ENCODE results near the gene GFPT1. TPM values are rescaled to one million over a fixed set of nuclear protein-coding genes. Genes with fewer than 3 reads are reported as not detected.

Gene GFPT1
- total and polyA plus RNA-seq, 7 experiments from 2014 or later: 8.4 to 29.8 (median 15.6) TPM

DNA sequence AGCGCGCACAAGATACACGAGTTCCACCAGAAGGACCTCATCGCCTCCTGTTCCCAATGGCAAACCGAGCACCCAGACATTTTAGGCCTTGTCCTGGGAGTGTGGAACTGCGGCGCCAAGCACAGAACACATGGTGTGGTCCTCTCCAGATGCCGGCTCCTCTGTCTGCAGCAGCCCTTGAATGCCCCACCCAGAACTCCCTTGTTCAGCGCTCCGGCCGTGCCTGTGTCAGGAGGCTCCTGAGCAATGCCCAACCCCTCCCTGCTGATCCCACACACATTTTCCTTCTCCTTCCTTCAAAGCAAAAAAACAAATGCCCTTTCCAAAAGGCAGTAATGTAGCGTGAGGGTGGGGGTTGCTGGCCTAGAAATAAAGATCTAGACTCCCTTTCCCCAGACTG is 89.8 kb downstream of the GFPT1 start:
- Mint-ChIP-seq H3K4me1 (peaks cover 0 to under 1% (median 0%) of the 10 kb centered on the region in 7 donors), H3K27me3 (peaks cover 0 to 25% (median 8%) of the 10 kb centered on the region in 5 donors), H3K9me3 (peaks cover 0 to 1% (median 0%) of the 10 kb centered on the region in 11 donors), H3K27ac (no peak overlapping the region), H3K4me3 (no peak overlapping the region), H3K36me3 (no peaks in the 10 kb centered on the region)
- H3K9me3 ChIP-seq (ENCODE audit: control insufficient read depth in 2 of 3, low read length in 3 of 3): no peaks in the 10 kb centered on the region
- DNase-seq (no peak), ATAC-seq (no peak)
- H3K27me3 ChIP-seq (ENCODE audit: control insufficient read depth in 2 of 2, insufficient read depth in 2 of 2, low read length in 2 of 2): no peaks in the 10 kb centered on the region
- ChIA-PET POLR2A (no interaction called here), CTCF (no interaction called here)
- H3K27ac ChIP-seq (ENCODE audit: low read depth, low read length): no peak overlapping the region
- intact Hi-C loops (cut with micrococcal nuclease): no loop called here
- no peak overlapping the region for H3K4me3 ChIP-seq (ENCODE audit: low read length)
- no peaks in the 10 kb centered on the region for H3K36me3 ChIP-seq (ENCODE audit: control insufficient read depth in 2 of 3, insufficient read depth in 3 of 3, low read length in 3 of 3)
- no peaks in the 10 kb centered on the region for H3K4me1 ChIP-seq (ENCODE audit: control insufficient read depth in 2 of 2, insufficient read depth in 2 of 2, low read length in 2 of 2)

DNA sequence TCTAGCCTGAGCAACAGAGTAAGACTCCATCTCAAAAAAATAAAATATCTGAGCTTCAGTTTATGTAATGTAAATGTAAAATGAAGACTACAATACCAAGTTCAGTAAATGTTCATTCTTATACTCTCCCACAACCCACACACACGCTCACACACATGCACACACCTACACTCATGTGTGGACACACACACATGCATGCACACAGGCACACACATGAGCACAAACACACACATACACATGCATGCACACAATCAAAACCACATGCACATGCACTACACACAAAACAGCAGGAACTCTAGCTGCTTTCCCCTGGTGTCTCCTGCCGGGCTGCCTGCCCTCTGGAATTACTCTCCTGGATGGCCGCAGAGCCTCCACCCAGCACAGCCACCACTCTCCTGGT is 90.6 kb downstream of the GFPT1 start:
- intact Hi-C loops (cut with micrococcal nuclease): no loop called here
- ATAC-seq: no peak
- Histone ChIP-seq H3K4me1 (ENCODE audit: control insufficient read depth in 2 of 2, insufficient read depth in 2 of 2, low read length in 2 of 2) (no peaks in the 10 kb centered on the region), H3K9me3 (ENCODE audit: control insufficient read depth in 2 of 3, low read length in 3 of 3) (no peaks in the 10 kb centered on the region), H3K27ac (ENCODE audit: low read depth, low read length) (no peak overlapping the region), H3K36me3 (ENCODE audit: control insufficient read depth in 2 of 3, insufficient read depth in 3 of 3, low read length in 3 of 3) (no peaks in the 10 kb centered on the region), H3K4me3 (ENCODE audit: low read length) (no peak overlapping the region), H3K27me3 (ENCODE audit: control insufficient read depth in 2 of 2, insufficient read depth in 2 of 2, low read length in 2 of 2) (no peaks in the 10 kb centered on the region)
- H3K27me3 Mint-ChIP-seq: peaks cover 0 to 22% (median under 1%) of the 10 kb centered on the region in 5 donors
- H3K27ac Mint-ChIP-seq: no peak overlapping the region
- DNase-seq: no peak
- ChIA-PET CTCF (no interaction called here), POLR2A (no interaction called here)
- no peaks in the 10 kb centered on the region for H3K4me1 Mint-ChIP-seq
- no peak overlapping the region for H3K4me3 Mint-ChIP-seq
- no peaks in the 10 kb centered on the region for H3K36me3 Mint-ChIP-seq
- H3K9me3 Mint-ChIP-seq: peaks cover 0 to 1% (median 0%) of the 10 kb centered on the region in 11 donors

DNA sequence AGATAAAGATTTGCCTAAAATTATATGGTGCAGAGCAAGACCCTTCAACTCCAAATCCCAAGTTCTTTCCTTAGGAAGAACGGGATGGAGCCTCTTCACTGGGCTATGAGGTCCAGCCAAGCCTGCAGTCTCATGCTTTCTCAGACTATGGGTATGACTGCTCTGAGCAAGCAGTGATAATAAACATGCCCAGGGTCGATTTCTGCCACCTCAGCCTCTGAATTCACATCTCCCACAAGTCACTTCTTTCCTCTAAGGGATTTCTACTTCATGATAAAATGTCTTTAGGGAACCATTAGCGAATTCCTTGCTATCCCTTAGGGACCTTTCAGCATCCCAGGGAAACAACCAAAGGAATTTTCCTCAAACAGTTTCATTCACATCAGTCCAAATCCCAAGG is 94.8 kb downstream of the GFPT1 start:
- H3K4me3 ChIP-seq (ENCODE audit: low read length): no peak overlapping the region
- Mint-ChIP-seq H3K4me3 (no peak overlapping the region), H3K4me1 (no peaks in the 10 kb centered on the region), H3K27ac (no peak overlapping the region), H3K36me3 (no peaks in the 10 kb centered on the region), H3K9me3 (peaks cover 0 to 1% (median 0%) of the 10 kb centered on the region in 11 donors), H3K27me3 (peaks cover 0 to 32% (median 5%) of the 10 kb centered on the region in 5 donors)
- ChIA-PET POLR2A (no interaction called here), CTCF (no interaction called here)
- no peaks in the 10 kb centered on the region for H3K4me1 ChIP-seq (ENCODE audit: control insufficient read depth in 2 of 2, insufficient read depth in 2 of 2, low read length in 2 of 2)
- ATAC-seq: no peak
- H3K36me3 ChIP-seq (ENCODE audit: control insufficient read depth in 2 of 3, insufficient read depth in 3 of 3, low read length in 3 of 3): no peaks in the 10 kb centered on the region
- intact Hi-C loops (cut with micrococcal nuclease): no loop called here
- no peak for DNase-seq
- H3K27ac ChIP-seq (ENCODE audit: low read depth, low read length): no peak overlapping the region
- H3K9me3 ChIP-seq (ENCODE audit: control insufficient read depth in 2 of 3, low read length in 3 of 3): no peaks in the 10 kb centered on the region
- no peaks in the 10 kb centered on the region for H3K27me3 ChIP-seq (ENCODE audit: control insufficient read depth in 2 of 2, insufficient read depth in 2 of 2, low read length in 2 of 2)

DNA sequence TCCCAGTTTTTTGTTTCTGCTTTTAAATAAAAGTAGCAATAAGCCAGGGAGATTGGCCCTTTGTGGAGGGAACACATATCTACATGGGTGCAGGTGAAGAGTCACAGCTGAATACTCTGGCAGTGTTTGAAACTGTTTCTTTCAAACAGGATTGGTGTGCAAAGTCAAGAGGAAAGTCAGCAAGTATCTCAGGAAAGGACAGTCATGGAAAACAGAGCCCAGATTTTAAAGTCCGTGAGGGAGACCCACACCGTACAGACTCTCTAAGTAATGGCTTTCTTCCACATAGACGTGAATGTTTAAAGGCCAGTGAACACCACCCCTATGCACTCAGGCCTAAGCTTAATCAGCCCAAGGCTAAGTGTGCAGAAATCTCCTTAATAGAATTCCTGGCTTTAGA is 95.3 kb downstream of the GFPT1 start:
- ChIA-PET POLR2A (no interaction called here), CTCF (no interaction called here)
- intact Hi-C loops (cut with micrococcal nuclease): no loop called here

DNA sequence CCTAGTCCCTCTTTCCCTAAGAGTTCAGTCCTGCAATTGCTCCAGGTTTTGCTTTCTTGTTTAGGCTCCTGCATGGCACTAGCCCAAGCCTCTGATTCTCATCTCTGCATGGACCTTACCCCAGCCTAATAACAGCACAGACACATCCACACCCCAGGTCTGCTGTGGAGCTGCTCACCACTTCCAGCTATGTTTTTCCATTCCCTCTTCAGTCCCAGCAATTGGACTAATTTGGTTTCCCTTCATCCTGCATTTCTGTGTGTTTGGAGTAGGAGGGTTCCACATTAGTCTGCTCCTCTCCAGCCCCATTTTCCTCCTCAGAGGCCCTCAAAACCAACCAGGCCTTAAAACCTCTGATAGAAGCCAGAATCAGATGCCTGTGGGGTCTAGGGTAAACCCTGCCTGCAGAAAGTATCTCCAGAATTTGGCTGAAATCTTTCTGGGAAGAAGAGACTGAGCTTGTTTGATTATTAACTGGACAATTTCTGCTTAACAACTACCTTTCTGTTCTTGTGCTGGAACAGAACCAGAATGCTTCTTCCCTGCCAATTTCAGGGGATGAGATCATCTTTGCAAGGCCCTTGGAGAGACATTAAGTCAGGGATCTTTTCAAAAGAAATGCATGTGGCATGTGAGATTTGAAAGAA is 95.9 kb downstream of the GFPT1 start:
- CTCF ChIA-PET: no interaction called here
- no peaks in the 10 kb centered on the region for H3K4me1 Mint-ChIP-seq
- DNase-seq: no peak

More for the DNA sequence above, 95.3 kb downstream of the GFPT1 start:
- H3K4me1 Mint-ChIP-seq: no peaks in the 10 kb centered on the region
- no peaks in the 10 kb centered on the region for H3K9me3 ChIP-seq (ENCODE audit: control insufficient read depth in 2 of 3, low read length in 3 of 3)
- H3K27ac Mint-ChIP-seq: no peak overlapping the region
- no peak for DNase-seq
- H3K4me3 Mint-ChIP-seq: no peak overlapping the region
- no peaks in the 10 kb centered on the region for H3K27me3 ChIP-seq (ENCODE audit: control insufficient read depth in 2 of 2, insufficient read depth in 2 of 2, low read length in 2 of 2)
- no peaks in the 10 kb centered on the region for H3K36me3 Mint-ChIP-seq
- peaks cover 0 to 1% (median 0%) of the 10 kb centered on the region in 11 donors for H3K9me3 Mint-ChIP-seq
- H3K4me3 ChIP-seq (ENCODE audit: low read length): no peak overlapping the region
- no peaks in the 10 kb centered on the region for H3K4me1 ChIP-seq (ENCODE audit: control insufficient read depth in 2 of 2, insufficient read depth in 2 of 2, low read length in 2 of 2)
- H3K36me3 ChIP-seq (ENCODE audit: control insufficient read depth in 2 of 3, insufficient read depth in 3 of 3, low read length in 3 of 3): no peaks in the 10 kb centered on the region
- ATAC-seq: no peak
- H3K27me3 Mint-ChIP-seq: peaks cover 0 to 32% (median 5%) of the 10 kb centered on the region in 5 donors
- no peak overlapping the region for H3K27ac ChIP-seq (ENCODE audit: low read depth, low read length)

DNA sequence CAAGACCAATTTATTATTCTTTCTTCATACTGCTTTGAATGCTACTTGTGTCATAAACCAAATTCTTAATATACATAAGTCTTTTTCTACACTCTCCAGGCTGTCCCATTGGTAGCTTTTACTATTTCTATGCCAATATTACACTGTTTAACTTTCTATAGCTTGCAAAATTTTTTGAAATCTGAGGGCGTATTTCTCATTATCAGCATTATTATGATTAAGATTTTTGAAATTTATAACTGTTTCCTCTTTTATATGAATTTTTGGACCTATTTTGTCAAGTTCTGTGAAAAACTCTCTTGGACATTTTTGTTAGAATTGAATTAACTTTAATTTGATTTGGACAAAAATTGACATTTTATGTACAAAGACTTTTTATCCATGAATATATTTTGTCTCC is 98.6 kb downstream of the GFPT1 start:
- no peak for DNase-seq
- Histone ChIP-seq H3K27me3 (ENCODE audit: control insufficient read depth in 2 of 2, insufficient read depth in 2 of 2, low read length in 2 of 2) (no peaks in the 10 kb centered on the region), H3K4me3 (ENCODE audit: low read length) (no peak overlapping the region), H3K36me3 (ENCODE audit: control insufficient read depth in 2 of 3, insufficient read depth in 3 of 3, low read length in 3 of 3) (no peaks in the 10 kb centered on the region), H3K4me1 (ENCODE audit: control insufficient read depth in 2 of 2, insufficient read depth in 2 of 2, low read length in 2 of 2) (no peaks in the 10 kb centered on the region), H3K27ac (ENCODE audit: low read depth, low read length) (no peak overlapping the region), H3K9me3 (ENCODE audit: control insufficient read depth in 2 of 3, low read length in 3 of 3) (no peaks in the 10 kb centered on the region)
- peaks cover 0 to 25% (median 5%) of the 10 kb centered on the region in 5 donors for H3K27me3 Mint-ChIP-seq
- no peaks in the 10 kb centered on the region for H3K4me1 Mint-ChIP-seq
- ATAC-seq: no peak
- H3K9me3 Mint-ChIP-seq: no peaks in the 10 kb centered on the region
- intact Hi-C loops (cut with micrococcal nuclease): no loop called here
- H3K36me3 Mint-ChIP-seq: no peaks in the 10 kb centered on the region
- H3K27ac Mint-ChIP-seq: no peak overlapping the region
- no peak overlapping the region for H3K4me3 Mint-ChIP-seq
- ChIA-PET POLR2A (no interaction called here), CTCF (no interaction called here)

More for the DNA sequence above, 95.9 kb downstream of the GFPT1 start:
- Histone ChIP-seq H3K27ac (ENCODE audit: low read depth, low read length) (no peak overlapping the region), H3K36me3 (ENCODE audit: control insufficient read depth in 2 of 3, insufficient read depth in 3 of 3, low read length in 3 of 3) (no peaks in the 10 kb centered on the region), H3K27me3 (ENCODE audit: control insufficient read depth in 2 of 2, insufficient read depth in 2 of 2, low read length in 2 of 2) (no peaks in the 10 kb centered on the region), H3K9me3 (ENCODE audit: control insufficient read depth in 2 of 3, low read length in 3 of 3) (no peaks in the 10 kb centered on the region), H3K4me3 (ENCODE audit: low read length) (no peak overlapping the region), H3K4me1 (ENCODE audit: control insufficient read depth in 2 of 2, insufficient read depth in 2 of 2, low read length in 2 of 2) (no peaks in the 10 kb centered on the region)
- H3K9me3 Mint-ChIP-seq: peaks cover 0 to 1% (median 0%) of the 10 kb centered on the region in 11 donors
- intact Hi-C loops (cut with micrococcal nuclease): no loop called here
- H3K27me3 Mint-ChIP-seq: peaks cover 0 to 32% (median 5%) of the 10 kb centered on the region in 5 donors
- ATAC-seq: no peak
- H3K27ac Mint-ChIP-seq: no peak overlapping the region
- no peak overlapping the region for H3K4me3 Mint-ChIP-seq
- POLR2A ChIA-PET: no interaction called here
- no peaks in the 10 kb centered on the region for H3K36me3 Mint-ChIP-seq

DNA sequence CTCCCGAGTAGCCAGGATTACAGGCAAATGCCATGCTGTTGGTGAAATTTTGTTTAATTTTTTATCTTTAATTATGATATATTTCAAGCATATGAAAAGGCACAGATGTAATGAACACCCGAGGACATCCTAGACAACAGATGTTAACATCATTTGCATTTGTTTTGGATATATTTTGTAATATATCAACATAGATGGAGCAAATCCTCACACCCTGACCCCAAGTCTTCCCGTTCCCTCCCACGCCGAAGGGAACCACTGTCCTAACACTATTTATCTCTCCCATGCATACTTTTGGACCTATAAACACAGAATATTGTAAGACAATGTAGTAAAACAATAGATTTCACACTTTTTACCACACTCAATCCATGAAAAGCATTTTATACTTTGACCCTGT is 99.5 kb downstream of the GFPT1 start:
- no peak overlapping the region for H3K27ac ChIP-seq (ENCODE audit: low read depth, low read length)
- Mint-ChIP-seq H3K27ac (no peak overlapping the region), H3K4me1 (no peaks in the 10 kb centered on the region), H3K27me3 (peaks cover 0 to 30% (median 5%) of the 10 kb centered on the region in 5 donors), H3K9me3 (peaks cover 0 to 3% (median 0%) of the 10 kb centered on the region in 11 donors), H3K36me3 (no peaks in the 10 kb centered on the region), H3K4me3 (no peak overlapping the region)
- H3K27me3 ChIP-seq (ENCODE audit: control insufficient read depth in 2 of 2, insufficient read depth in 2 of 2, low read length in 2 of 2): no peaks in the 10 kb centered on the region
- ATAC-seq (no peak), DNase-seq (no peak)
- ChIA-PET CTCF (no interaction called here), POLR2A (no interaction called here)
- H3K4me3 ChIP-seq (ENCODE audit: low read length): no peak overlapping the region
- H3K9me3 ChIP-seq (ENCODE audit: control insufficient read depth in 2 of 3, low read length in 3 of 3): no peaks in the 10 kb centered on the region
- H3K36me3 ChIP-seq (ENCODE audit: control insufficient read depth in 2 of 3, insufficient read depth in 3 of 3, low read length in 3 of 3): no peaks in the 10 kb centered on the region
- H3K4me1 ChIP-seq (ENCODE audit: control insufficient read depth in 2 of 2, insufficient read depth in 2 of 2, low read length in 2 of 2): no peaks in the 10 kb centered on the region
- intact Hi-C loops (cut with micrococcal nuclease): no loop called here

All from naive thymus-derived CD4-positive, alpha-beta T cell (primary cell).